DOHH2 (cell line): ENCODE results near the gene SART1.

Experiments used
- EZH2phosphoT487 ChIP-seq: fragments of 200-600 bp; sonication (generic); IDR thresholded peaks from 2 replicates; pipeline ENCODE4 v1.6.1; 2017; ENCODE audit warnings: borderline replicate concordance, mild to moderate bottlenecking, antibody characterized with exemption, low read length, moderate library complexity, mixed read lengths
- TF ChIP-seq, protein P1 (sequence below): fragments of 200-600 bp; sonication (generic); IDR thresholded peaks from one replicate; pipeline ENCODE4 v1.5.1; 2014; ENCODE audit warnings: antibody characterized with exemption, mild to moderate bottlenecking, low read depth, low read length; ENCODE audit not compliant: poor library complexity, severe bottlenecking

DNA sequence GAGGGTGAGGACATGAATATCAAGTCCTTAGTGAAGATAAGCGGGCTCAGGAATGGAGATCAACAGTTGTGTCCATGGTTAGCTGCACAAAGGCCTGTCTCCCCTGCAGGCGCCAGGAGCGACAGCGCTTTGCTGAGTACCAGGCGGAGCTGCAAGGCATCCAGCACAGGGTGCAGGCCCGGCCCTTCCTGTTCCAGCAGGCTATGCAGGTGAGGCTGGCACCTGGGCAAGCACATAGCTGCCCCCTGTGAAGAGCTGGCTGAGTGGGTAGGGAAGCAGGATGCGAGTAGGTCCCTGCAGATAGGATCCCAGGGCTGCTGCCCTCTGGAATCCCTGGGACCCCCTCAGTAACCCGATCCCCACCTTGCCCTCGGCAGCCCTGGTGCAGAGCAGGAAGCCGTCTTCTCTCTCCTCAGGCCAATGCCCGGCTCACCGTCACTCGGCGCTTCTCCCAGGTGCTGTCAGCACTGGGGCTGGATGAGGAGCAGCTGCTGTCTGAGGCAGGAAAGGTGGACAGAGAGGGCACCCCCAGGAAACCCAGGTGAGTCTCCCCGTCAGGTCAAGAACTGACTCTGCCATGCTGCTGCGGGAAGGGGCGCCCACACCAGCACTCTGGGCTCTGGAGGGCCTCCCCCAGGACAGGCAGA, 2.6 kb upstream of the SART1 start:
- TF ChIP-seq, protein P1, sequence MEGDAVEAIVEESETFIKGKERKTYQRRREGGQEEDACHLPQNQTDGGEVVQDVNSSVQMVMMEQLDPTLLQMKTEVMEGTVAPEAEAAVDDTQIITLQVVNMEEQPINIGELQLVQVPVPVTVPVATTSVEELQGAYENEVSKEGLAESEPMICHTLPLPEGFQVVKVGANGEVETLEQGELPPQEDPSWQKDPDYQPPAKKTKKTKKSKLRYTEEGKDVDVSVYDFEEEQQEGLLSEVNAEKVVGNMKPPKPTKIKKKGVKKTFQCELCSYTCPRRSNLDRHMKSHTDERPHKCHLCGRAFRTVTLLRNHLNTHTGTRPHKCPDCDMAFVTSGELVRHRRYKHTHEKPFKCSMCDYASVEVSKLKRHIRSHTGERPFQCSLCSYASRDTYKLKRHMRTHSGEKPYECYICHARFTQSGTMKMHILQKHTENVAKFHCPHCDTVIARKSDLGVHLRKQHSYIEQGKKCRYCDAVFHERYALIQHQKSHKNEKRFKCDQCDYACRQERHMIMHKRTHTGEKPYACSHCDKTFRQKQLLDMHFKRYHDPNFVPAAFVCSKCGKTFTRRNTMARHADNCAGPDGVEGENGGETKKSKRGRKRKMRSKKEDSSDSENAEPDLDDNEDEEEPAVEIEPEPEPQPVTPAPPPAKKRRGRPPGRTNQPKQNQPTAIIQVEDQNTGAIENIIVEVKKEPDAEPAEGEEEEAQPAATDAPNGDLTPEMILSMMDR: no peak
- no peak for TF ChIP-seq EZH2phosphoT487
